GM20000 (cell line): Measurements from ENCODE around the gene TOE1.

Source experiments
- DNase-seq: peaks from one replicate; pipeline ENCODE4 v3.0.0; 2012; ENCODE audit warnings: low spot score
- TF ChIP-seq, protein P1 (sequence below): IDR thresholded peaks from 2 replicates; pipeline ENCODE4 v1.5.1; 2012; ENCODE audit warnings: mild to moderate bottlenecking, control low read depth; ENCODE audit errors: extremely low read depth, missing control alignments

The TOE1 gene

DNA sequence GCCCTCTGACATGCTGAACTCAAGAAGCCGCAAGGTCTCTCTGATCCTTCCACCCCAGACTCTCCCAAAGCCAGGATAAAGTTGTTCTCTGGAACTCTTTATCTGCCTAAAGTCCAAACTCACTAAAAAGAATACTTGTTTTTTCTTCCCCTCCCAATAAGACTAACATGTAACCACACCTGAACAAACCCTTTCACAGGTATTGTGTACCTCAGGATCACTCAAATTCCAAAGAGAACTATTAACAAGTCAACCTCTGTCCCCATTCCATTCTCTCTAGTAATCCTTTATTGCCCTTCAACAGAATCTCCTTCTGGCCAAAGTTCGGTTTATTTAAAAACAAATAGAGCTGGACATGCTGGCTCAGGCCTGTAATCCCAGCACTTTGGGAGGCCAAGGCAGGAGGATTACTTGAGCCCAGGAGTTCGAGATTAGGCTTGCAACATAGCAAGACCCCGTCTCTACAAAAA is 4.1 kb upstream of the TOE1 start:
- TF ChIP-seq, protein P1, sequence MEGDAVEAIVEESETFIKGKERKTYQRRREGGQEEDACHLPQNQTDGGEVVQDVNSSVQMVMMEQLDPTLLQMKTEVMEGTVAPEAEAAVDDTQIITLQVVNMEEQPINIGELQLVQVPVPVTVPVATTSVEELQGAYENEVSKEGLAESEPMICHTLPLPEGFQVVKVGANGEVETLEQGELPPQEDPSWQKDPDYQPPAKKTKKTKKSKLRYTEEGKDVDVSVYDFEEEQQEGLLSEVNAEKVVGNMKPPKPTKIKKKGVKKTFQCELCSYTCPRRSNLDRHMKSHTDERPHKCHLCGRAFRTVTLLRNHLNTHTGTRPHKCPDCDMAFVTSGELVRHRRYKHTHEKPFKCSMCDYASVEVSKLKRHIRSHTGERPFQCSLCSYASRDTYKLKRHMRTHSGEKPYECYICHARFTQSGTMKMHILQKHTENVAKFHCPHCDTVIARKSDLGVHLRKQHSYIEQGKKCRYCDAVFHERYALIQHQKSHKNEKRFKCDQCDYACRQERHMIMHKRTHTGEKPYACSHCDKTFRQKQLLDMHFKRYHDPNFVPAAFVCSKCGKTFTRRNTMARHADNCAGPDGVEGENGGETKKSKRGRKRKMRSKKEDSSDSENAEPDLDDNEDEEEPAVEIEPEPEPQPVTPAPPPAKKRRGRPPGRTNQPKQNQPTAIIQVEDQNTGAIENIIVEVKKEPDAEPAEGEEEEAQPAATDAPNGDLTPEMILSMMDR = no peak
- no peak for DNase-seq

DNA sequence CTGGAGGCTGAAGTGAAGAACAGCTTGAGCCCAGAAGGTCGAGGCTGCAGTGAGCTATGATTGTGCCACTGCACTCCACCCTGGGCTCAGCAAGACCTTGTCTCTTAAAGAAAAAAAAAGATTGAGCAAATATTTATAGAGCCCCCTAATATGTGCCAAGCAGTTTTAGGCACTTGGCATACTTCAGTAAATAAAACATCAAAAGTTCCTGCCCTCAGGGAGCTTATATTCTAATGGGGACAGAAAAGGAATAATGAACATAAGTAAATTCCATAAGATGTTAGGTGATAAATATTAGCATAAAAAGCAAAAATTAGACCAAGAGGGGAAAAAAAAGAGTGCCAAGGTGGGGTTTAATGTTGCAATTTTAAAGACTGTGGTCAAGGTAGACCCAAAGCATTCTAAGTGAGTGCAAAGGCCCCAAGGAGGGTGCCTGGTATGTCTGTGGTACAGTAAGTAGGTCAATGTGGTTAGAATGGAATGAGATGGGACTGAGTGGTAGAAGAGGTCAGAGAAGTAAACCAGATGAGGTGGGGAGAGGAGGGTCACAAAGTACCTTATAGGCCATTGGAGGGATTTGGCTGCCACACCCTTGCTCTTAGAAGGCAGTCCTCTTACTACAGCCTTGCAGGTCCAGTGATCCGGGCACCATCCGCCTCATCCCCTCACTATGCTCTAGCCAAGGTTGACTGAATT is 2.2 kb upstream of the TOE1 start:
- DNase-seq = no peak
- TF ChIP-seq, protein P1 = no peak

DNA sequence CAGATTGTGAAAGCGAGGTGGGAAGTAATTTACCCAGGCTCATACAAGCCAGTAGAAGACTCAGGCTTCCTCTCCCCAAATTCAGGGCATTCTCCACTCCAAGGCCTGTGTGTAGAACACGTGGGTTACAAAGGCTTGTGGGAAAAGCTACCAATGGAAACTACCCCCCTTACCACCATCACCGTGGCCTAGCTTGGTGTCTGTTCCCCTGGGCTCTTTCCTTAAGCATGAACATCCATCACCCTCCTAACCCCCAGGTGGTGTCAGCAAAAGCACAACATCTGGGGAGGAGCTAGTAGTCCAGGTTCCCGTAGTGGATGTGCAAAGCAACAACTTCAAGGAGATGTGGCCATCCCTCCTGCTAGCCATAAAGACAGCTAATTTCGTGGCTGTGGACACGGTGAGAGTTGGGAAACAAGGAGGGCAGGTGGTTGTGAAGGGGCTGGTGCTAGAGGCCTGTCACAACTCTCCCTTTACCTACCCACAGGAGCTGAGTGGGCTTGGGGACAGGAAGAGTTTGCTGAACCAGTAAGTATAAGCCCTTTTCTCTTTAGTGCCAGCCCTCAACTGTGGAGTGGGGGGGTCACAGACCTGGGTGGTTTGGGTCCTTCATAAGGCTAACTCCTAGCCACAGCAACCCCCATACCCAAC is 971 bp downstream of the TOE1 start:
- no peak for DNase-seq
- TF ChIP-seq, protein P1 = no peak

DNA sequence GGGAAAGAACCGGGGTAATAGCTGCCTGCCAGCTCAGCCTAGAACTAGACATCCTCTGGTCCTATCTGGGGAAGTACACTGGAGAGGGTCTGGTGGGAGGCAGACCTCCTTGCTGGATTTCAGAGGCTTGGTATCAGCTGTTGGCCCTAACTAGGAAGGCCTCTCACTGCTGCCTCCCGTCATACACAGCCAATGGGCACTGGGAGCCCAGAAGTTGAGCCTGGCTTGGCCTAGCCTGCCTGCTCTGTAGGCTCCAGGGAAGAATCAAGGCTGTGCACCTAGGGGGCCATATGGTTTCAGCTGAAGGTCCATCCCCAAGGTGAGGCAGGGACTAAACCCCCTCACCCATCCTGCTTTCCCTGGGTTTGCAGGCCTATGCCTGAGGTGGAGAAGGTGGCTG is 4.5 kb downstream of the TOE1 start:
- DNase-seq = no peak
- TF ChIP-seq, protein P1 = no peak

DNA sequence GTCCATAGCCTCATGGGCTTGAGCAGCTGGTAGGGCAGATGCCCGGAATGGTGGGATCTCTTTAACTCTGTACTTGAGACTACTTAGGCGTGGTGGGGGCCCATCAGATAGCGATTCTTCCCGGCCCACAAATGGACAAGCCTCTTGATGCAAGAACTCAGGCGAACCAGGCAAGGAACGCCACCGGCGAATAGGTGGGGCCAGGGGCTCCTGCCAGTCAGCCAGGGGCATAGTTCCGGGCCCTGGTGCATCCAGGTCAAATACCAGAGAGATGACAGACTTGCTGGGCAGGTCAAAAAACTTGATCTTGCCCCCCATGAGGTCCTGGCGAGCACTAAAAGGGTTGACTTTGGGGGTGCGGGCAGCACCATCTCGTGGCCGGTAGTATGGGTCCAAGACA is 5.0 kb downstream of the TOE1 start:
- TF ChIP-seq, protein P1 = no peak

DNA sequence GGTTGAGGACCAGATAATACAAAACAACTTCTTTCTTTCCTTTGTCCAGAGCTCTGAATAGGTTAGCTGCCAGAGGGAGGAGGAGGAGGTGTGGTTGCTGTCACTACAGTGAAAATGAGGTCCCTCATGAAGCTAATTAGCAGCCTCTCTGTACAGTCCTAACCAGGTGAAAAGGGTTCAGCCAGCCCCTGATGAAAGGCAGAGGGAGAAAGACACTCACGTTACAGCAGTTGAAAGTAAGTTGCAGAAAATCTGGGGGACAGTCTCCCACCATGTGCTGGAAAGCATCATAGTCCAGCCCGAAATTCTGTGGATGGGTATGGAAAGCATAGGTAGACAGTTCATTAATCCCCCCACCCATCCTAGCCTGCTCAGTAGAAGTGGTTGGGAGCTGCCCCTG is 6.5 kb downstream of the TOE1 start:
- TF ChIP-seq, protein P1 = no peak
- no peak for DNase-seq

More for the DNA sequence above, 5.0 kb downstream of the TOE1 start:
- DNase-seq = no peak

DNA sequence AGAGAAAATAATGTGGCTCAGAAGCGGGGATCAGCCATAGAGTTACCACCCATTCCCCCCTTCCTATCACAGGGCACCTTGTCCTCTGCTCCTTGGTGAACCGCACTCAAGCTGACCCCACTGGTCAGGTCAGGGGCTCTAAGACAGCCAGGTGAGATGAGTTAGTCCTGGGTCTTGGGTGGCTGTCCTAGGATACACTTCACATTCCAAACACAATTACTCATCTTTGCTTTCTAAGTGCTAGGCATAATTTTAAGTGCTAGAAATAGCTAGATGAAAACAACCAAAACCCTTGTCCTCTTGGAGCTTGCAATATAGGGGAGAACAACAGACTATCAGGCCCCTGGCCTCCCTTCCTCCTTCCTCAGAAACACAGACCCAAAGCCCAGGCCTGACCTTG is 8.1 kb downstream of the TOE1 start:
- TF ChIP-seq, protein P1 = no peak

More for the DNA sequence above, 8.1 kb downstream of the TOE1 start:
- DNase-seq = no peak
